Ecto neural progenitor cell (in vitro differentiated cells): ENCODE data around the gene MED7.
"Not testable (repeated sequence)": the region's sequence is repeated elsewhere in the genome, so short reads cannot be mapped to it uniquely, and the experiment has no call there.

Source experiments
- DNase-seq: peaks from one replicate; pipeline ENCODE4 v3.0.0-alpha.2; 2018; ENCODE audit warnings: low spot score

Gene MED7

GRCh38 chr5:157142317-157143126 lies at the start of gene MED7:
TSS of gene MED7 (minus strand) at chr5:157142865. CDS start at chr5:157139431, 3,434 bp downstream.
- peak; percentile 90 for DNase-seq

DNA sequence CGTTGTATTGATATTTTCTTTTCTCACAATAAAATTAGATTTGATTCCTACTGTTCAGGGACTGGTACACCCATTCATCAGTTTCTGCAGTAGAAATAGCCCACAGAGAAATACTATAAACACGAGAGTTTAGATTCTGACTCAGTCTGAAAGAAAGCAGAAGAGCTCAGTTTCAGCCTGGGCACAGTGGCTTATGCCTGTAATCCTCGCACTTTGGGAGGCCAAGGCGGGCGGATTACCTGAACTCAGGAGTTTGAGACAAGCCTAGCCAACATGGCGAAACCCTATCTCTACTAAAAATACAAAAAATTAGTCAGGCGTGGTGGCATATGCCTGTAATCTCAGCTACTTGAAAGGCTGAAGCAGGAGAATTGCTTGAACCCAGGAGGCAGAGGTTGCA lies 46.6 kb upstream of the MED7 start:
- no peak for DNase-seq

GRCh38 chr5:157188270-157188669 lies 45.6 kb upstream of the MED7 start:
- no peak for DNase-seq

- no peak for DNase-seq
Observed at GRCh38 chr5:157187046-157187754, 44.5 kb upstream of the MED7 start.

DNA sequence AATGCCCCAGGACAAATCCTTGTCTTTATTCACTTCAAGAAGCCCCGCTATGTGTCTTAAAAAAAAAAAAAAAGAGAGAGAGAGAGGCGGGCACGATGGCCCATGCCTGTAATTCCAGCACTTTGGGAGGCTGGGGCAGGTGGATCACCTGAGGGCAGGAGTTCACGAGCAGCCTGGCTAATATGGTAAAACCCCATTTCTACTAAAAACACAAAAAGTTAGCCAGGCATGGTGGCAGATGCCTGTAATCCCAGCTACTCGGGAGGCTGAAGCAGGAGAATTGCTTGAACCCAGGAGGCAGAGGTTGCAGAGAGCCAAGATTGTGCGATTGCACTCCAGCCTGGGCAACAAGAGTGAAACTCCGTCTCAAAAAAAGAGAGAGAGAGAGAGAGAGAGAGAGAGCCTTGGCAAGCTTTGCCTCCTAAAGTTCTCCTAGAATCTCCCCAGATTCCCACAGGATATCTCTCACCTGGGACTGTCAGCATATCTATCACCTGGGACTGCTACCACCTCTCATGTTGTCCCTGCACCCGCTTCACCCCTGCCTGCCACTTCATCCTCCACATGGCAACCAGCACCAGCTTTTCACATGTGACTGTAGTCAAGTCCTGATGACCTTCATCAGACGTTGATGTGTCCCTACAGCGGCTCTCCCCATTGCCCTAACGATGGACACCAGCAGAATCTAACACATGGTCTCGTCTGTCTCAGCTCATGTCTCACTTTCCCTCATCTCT lies 43.8 kb upstream of the MED7 start:
- no peak for DNase-seq

DNA sequence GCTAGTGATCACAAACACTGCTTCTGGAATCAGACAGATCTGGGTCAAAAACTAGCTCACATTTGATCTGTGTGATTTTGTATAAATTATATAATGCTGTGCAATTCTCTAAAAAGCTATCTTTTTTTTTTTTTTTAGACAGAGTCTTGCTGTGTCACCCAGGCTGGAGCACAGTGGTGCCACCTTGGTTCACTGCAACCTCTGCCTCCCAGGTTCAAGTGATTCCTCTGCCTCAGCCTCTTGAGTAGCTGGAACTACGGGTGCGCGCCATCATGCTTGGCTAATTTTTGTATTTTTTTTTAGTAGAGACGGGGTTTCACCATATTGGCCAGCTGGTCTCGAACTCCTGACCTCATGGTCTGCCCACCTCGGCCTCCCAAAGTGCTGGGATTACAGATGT lies 42.5 kb upstream of the MED7 start:
- DNase-seq: not testable (repeated sequence)

GRCh38 chr5:157184117-157184670 lies 41.5 kb upstream of the MED7 start:
- no peak for DNase-seq

GRCh38 chr5:157182143-157182757 lies 39.6 kb upstream of the MED7 start:
- no peak for DNase-seq

- no peak for DNase-seq
Observed at GRCh38 chr5:157180374-157181264, 38.0 kb upstream of the MED7 start, which contains the start of gene ITK. TSS of gene ITK (plus strand) at chr5:157180840. CDS start at chr5:157180978, 138 bp downstream.

GRCh38 chr5:157178966-157179365 lies 36.3 kb upstream of the MED7 start:
- DNase-seq: no peak

- DNase-seq: no peak
Observed at GRCh38 chr5:157177953-157178352, 35.3 kb upstream of the MED7 start.

DNA sequence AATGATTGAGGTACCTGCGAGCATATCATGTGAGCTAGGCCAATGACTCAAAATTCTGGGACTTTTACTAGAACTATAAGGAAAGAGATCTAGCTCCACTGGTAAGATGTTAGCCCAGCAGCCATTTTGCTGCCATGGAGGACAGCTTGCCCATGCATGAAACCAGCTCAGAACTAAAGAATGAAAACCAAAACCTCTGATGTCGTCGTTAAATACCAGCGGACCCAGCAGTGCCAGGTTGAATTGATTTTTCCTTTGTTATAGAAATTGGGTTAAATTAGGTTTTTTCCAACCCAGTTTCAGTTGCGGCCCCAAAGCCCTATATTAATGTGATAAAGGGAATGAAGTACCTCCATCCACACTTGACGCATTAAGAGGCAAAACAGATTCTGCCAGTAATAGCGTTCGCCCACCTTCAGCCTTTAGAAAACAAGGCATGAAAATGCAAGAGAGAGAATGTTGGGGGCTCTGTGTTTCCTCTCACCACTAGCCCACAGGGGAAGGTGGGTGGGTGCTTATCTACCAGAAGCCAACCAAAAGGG lies 32.5 kb upstream of the MED7 start:
- DNase-seq: no peak

GRCh38 chr5:157172403-157172802 lies 29.7 kb upstream of the MED7 start:
- DNase-seq: no peak

DNA sequence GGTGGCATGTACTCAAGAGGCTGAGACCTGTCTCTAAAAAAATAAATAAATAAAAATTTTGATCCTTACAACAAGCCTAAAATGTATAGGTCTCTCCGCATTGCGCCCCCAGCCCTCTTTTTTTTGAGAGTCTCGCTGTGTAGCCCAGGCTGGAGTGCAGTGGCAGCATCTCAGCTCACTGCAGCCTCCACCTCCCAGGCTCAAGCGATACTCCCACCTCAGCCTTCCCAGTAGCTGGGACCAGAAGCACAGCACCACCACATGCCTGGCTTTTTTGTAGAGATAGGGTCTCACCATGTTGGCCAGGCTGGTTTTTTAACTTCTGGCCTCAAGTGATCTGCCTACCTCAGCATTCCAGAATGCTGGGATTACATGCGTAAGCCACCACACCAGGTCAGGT lies 25.6 kb upstream of the MED7 start:
- no peak for DNase-seq

DNA sequence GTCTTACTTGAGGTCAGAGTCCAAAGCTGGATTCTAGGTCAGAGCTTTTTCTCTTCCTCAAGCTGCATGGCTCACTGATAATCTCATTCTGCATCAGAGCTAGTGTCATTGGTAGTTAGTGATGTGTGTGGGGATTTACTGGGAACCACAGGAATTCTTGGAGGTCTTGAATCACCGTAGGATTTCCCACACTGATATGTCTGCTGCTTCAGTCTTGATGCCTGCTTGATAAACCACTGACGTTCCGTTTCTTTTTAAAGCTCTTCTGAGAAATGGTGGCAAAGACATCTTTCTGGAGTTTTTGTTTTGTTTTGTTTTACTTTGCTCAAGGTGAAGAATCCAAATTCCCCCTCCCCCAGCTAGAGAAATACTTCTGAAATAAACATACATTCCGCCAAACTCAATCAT lies 24.6 kb upstream of the MED7 start:
- DNase-seq: no peak

DNA sequence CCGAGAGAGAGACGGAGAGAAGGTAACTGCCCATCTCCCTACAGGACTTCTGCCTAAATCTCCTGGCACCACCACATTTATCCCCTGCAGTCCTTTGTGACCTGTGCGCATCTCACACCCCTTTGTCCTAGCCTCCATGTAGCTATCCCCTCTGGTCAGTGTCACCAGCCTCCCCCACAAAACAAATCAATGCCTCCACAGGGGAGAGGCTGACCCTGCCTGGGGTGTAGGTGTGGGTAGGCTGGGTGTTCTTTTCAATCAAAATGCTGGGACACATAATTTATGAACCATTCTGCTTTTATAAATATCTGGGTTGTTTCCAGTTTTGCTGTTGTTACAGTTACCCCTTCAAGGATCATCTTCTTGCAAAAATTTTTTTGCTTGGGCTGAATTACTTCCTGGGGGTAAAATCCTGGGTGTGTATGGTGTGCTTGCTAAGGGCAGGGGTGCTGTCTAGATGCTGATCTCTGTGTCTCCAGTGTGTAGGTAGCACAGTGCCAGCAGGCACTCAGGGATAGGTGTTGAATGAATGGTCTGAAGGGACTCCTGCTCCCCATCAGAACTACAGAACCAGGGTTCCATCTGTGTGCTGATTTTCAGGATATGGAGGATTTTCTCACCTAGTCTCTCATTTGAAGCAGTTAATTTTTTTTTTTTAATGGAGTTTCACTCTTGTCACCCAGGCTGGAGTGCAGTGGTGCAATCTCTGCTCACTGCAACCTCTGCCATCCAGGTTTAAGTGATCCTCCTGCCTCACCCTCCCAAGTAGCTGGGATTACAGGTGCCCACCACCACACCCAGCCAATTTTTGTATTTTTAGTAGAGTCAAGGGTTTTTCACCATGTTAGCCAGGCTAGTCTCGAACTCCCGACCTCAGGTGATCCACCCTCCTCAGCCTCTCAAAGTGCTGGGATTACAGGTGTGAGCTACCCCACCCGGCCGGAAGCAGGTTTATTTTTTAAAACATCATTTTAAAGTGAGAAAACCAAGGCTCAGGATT lies 23.8 kb upstream of the MED7 start, which contains the start of gene GARIN3:
TSS of gene GARIN3 (minus strand) at position 51 of the 1,000 bp plus-strand sequence. CDS start 96 bp downstream, outside the sequence.
- DNase-seq: no peak

GRCh38 chr5:157165668-157166067 lies 23.0 kb upstream of the MED7 start:
- DNase-seq: no peak

- no peak for DNase-seq
Observed at GRCh38 chr5:157165261-157165660, 22.6 kb upstream of the MED7 start.

GRCh38 chr5:157164521-157164920 lies 21.9 kb upstream of the MED7 start:
- DNase-seq: no peak
